Upper lobe of right lung (tissue), 1 donor: ENCODE results near the gene NRP2. TPM values are rescaled to one million over a fixed set of nuclear protein-coding genes. Genes with fewer than 3 reads are reported as not detected.
A peak's percentile ranks its signal among the peaks of the same experiment; 100 is the strongest.

ENCODE experiments used
- ATAC-seq: fragments of 200-7000 bp; cut with Tn5 transposase; one replicate; pipeline ENCODE4 v1.9.1; 2020; ENCODE audit warnings: mild to moderate bottlenecking, moderate library complexity
- DNase-seq: peaks from one replicate; pipeline ENCODE4 v3.0.0-alpha.2; 2020
- H3K27ac ChIP-seq: fragments of 200-600 bp; one replicate; pipeline ENCODE4 v1.8.0; 2022
- H3K27me3 ChIP-seq: fragments of 200-600 bp; one replicate; pipeline ENCODE4 v1.8.0; 2022; ENCODE audit warnings: mild to moderate bottlenecking
- H3K36me3 ChIP-seq: fragments of 200-600 bp; one replicate; pipeline ENCODE4 v1.8.0; 2022
- H3K4me1 ChIP-seq: fragments of 200-600 bp; one replicate; pipeline ENCODE4 v1.8.0; 2022
- H3K4me3 ChIP-seq: fragments of 200-600 bp; one replicate; pipeline ENCODE4 v1.8.0; 2022; ENCODE audit warnings: mild to moderate bottlenecking
- H3K9me3 ChIP-seq: fragments of 200-600 bp; one replicate; pipeline ENCODE4 v1.8.0; 2022
- intact Hi-C: fragments of 100-400 bp; cut with DNase I; formaldehyde crosslinking; loops from one replicate; pipeline ENCODE4 v1.11.0; 2022
- total RNA-seq: library from RNA; stranded (reverse); fragmentation: NEBNext Ultra II Directional; extraction: Animal tissue kit (Norgen Biotek cat#: 25700); gene quantifications from one replicate; pipeline ENCODE4 v1.2.1, GENCODE V29; 2021
- TF ChIP-seq, protein P1 (sequence below): fragments of 200-600 bp; IDR thresholded peaks from one replicate; pipeline ENCODE4 v1.8.0; 2022; ENCODE audit warnings: antibody characterized with exemption
- donor health status: DM: no; HTN: yes; CAD: no; lungs with severe emphysema.

The NRP2 gene
- total RNA-seq, 1 donor from 2014 or later = 75.3 TPM

DNA sequence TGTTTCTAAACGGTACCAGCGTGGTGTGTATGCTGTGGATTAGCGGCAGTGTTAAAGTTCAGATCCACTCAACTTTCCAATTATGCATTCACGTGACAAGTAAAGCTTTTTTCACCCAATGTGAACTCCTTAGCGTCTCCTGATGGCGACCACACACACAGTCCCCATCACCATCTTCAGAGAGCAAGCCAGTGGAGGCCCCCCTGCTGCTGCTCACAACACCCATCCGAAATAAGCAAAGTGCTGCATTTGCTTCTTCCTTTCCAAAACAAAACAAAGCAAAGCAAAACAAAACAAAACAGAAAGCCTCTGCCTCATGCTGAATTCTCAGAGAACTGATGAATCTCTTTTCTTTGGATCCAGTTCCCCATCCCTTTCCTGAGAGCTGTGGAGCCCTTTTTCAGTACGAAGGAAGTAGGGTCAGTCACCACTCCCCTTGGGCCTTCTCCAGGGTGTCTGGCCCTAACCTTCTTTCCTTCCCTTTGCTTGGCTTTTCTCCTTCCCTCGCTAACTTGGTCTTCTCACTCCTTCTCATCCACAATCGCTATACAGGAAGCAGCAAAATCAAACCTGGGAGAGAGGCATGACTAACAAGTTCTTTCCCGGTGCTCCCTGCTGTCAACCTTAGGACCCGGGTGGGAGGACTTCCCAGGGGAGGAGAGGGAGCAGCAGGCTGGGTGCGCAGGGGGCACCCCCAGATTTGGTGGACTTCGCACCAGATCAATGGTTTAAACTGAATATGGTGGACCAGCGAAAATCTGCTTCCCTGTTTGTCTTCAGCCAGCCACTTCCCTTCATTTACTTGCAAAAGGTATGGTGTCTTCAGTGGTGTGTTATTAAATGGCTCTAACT, 56.0 kb downstream of the NRP2 start:
- H3K27me3 ChIP-seq = no peaks in the 10 kb centered on the region
- TF ChIP-seq, protein P1, sequence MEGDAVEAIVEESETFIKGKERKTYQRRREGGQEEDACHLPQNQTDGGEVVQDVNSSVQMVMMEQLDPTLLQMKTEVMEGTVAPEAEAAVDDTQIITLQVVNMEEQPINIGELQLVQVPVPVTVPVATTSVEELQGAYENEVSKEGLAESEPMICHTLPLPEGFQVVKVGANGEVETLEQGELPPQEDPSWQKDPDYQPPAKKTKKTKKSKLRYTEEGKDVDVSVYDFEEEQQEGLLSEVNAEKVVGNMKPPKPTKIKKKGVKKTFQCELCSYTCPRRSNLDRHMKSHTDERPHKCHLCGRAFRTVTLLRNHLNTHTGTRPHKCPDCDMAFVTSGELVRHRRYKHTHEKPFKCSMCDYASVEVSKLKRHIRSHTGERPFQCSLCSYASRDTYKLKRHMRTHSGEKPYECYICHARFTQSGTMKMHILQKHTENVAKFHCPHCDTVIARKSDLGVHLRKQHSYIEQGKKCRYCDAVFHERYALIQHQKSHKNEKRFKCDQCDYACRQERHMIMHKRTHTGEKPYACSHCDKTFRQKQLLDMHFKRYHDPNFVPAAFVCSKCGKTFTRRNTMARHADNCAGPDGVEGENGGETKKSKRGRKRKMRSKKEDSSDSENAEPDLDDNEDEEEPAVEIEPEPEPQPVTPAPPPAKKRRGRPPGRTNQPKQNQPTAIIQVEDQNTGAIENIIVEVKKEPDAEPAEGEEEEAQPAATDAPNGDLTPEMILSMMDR = no peak
- DNase-seq (no peak), ATAC-seq (no peak)
- no peaks in the 10 kb centered on the region for H3K9me3 ChIP-seq
- H3K36me3 ChIP-seq = peaks cover 56% of the 10 kb centered on the region
- intact Hi-C loops = no loop called here
- H3K27ac ChIP-seq = no peak overlapping the region
- H3K4me3 ChIP-seq = no peak overlapping the region
- peaks cover 5% of the 10 kb centered on the region for H3K4me1 ChIP-seq

DNA sequence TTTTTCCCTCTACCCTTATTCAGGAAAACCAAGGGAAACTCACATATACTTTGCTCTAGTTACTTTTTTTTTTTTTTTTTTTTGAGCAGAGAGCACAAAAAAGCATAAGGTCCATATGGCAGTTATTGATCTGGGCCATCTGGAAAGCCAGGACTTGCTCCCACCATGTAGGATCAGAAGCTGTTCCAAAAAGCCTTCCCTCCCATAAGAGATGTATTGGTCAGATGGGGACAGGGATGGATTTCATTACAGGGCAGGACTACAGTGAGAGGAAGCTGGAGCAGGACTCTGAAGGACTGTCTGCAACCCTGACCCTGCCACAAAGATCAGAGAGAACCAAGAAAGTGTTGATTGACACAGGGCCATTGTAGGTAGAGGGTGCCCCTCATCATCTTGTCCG, 57.3 kb downstream of the NRP2 start:
- Histone ChIP-seq H3K27ac (no peak overlapping the region), H3K4me1 (peaks cover 5% of the 10 kb centered on the region), H3K9me3 (no peaks in the 10 kb centered on the region), H3K36me3 (peaks cover 68% of the 10 kb centered on the region), H3K4me3 (no peak overlapping the region), H3K27me3 (no peaks in the 10 kb centered on the region)
- no peak for ATAC-seq
- TF ChIP-seq, protein P1 = no peak
- intact Hi-C loops = no loop called here
- no peak for DNase-seq

DNA sequence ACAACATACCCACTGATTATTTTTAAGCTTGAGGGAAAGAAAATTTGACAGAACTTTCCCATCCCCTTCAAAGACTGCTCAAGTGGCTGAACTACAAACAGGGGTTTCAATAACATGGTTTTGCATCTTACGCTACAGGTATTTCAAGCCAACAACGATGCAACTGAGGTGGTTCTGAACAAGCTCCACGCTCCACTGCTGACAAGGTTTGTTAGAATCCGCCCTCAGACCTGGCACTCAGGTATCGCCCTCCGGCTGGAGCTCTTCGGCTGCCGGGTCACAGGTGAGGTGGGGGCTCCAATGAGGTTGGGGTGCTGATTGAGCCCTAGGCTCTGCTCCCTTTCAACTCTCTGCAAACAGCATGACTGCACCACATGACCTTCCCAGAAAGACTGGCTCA, 58.1 kb downstream of the NRP2 start:
- Histone ChIP-seq H3K4me1 (no peaks in the 10 kb centered on the region), H3K27me3 (no peaks in the 10 kb centered on the region), H3K27ac (no peak overlapping the region), H3K36me3 (peaks cover 70% of the 10 kb centered on the region), H3K9me3 (no peaks in the 10 kb centered on the region), H3K4me3 (no peak overlapping the region)
- intact Hi-C loops = no loop called here
- ATAC-seq (no peak), DNase-seq (no peak)
- TF ChIP-seq, protein P1 = no peak

DNA sequence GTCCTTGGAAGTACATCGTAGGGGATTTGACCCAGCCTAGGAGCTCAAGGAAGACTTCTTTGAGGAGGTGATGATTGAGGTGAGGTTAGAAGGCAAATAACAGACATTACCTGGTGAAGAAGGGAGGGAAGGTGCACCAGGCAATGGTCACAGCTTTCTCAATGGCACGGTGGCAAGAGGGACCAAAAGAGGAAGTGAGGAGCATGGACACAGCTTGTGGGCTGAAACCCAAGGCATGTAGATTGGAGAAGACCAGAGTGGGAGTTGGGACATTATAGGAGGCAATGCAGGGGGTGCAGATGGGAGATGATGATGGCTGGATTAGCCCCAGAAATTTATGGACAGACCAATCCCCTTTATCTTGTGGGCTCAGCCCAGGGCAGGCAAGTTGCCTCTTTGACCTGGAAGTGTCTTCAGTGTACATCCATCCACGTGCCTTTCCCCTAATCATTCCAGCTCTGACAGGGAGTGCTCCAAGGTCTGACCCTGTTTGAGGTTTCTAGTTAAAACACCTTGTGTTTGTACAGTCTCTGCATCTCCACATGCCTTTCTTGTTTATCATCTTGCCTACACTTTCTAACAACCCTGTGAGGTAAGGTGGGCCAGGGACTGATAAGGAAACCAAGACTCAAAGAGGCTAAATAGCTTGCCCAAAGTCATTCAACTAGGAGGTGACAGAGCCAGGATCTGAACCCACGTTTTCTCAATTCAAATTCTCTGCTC, 59.1 kb downstream of the NRP2 start:
- no peak for DNase-seq
- H3K27ac ChIP-seq = no peak overlapping the region
- no peaks in the 10 kb centered on the region for H3K27me3 ChIP-seq
- peaks cover 75% of the 10 kb centered on the region for H3K36me3 ChIP-seq
- H3K9me3 ChIP-seq = no peaks in the 10 kb centered on the region
- H3K4me1 ChIP-seq = no peaks in the 10 kb centered on the region
- ATAC-seq = peak; percentile 18
- intact Hi-C loops = no loop called here
- H3K4me3 ChIP-seq = no peak overlapping the region
- TF ChIP-seq, protein P1 = no peak

DNA sequence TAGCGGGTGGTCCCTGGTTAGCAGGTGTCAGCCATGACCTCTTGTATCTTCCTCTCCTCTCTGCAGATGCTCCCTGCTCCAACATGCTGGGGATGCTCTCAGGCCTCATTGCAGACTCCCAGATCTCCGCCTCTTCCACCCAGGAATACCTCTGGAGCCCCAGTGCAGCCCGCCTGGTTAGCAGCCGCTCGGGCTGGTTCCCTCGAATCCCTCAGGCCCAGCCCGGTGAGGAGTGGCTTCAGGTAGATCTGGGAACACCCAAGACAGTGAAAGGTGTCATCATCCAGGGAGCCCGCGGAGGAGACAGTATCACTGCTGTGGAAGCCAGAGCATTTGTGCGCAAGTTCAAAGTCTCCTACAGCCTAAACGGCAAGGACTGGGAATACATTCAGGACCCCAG, 60.8 kb downstream of the NRP2 start:
- Histone ChIP-seq H3K27me3 (no peaks in the 10 kb centered on the region), H3K4me1 (no peaks in the 10 kb centered on the region), H3K27ac (no peak overlapping the region), H3K36me3 (peaks cover 81% of the 10 kb centered on the region), H3K4me3 (no peak overlapping the region), H3K9me3 (no peaks in the 10 kb centered on the region)
- TF ChIP-seq, protein P1 = no peak
- ATAC-seq (no peak), DNase-seq (no peak)
- intact Hi-C loops = no loop called here
